Measurements from ENCODE around the gene BOD1L2.

BOD1L2 gene

DNA sequence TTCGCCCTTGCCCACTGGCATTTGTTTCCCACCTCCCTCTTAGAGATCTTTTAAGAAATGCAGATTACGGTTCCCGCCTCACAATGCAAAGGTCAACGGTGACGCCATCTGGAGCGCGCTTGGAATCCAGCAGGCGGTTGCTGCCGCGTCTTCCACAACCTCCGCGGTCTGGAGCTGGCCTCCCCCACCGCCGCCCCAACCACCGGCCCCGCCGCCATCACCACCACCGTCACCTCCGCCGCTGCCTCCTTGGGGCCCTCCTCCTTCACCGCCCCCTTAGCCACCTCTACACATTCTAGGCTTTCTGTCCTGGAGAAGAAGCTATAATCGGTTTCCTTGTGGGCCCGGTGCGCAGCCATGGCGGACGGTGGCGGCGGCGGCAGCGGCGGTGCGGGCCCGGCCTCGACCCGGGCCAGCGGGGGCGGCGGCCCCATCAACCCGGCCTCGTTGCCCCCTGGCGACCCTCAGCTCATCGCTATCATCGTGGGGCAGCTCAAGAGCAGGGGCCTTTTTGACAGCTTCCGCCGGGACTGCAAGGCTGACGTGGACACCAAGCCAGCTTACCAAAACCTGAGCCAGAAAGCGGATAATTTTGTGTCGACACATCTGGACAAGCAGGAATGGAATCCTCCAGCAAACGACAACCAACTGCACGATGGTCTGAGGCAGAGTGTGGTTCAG, at the start of gene BOD1L2:
BOD1L2 (plus strand) TSS at position 132 of the 681 bp plus-strand sequence; CDS start at position 358, 226 bp downstream.
- DNase-seq: no peak

DNA sequence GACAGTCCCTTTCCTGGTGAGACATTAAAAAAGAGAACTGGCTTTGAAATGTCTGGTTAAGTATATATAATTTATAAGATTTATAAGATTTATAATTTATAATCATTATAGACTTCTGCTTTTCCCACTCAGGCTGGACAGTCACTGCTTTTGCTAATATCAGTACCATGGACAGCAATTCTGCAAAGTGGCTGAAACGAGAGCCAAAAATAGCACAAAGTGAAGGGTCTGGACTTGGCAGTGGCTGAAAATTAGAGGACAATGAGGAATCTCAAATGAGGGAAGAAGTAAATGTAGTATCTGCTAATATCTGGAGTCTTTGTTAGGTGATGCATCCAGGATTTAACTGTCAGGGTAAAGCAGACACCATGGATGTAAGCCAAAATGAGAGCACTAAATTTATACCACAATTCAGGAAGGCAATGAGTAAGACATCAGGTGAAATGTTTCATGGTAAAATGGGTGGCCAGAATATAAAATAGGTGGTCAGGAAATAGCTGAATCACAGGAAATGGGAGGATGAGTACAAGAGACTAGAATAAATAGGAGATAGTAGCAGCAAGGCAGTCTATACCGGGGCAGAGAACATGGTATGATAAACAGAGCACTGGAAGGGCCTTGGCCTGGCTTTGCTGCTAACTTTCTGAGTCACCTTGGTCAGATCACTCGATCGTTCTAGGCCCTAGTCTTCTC, 39.6 kb upstream of the BOD1L2 start:
- peak; percentile 5 for DNase-seq

DNA sequence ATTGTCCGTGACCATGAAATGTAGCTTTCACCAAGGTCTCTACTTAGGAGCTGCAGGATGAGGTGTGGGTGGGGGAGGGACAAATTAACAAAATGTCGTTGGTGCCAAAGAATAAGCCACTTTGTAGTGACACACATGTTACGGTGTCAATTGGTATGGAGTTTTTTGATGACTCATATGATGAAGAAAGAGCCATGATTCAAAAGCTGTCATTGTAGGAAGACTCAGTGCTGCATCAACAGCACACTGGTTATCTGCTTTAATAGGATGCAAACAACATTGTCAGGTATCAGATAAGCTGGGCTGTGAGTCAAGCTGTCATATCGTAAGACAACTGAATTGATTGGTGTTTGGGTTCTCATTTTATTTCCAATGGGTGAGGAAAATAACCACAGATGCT, 36.6 kb upstream of the BOD1L2 start:
- no peak for DNase-seq

DNA sequence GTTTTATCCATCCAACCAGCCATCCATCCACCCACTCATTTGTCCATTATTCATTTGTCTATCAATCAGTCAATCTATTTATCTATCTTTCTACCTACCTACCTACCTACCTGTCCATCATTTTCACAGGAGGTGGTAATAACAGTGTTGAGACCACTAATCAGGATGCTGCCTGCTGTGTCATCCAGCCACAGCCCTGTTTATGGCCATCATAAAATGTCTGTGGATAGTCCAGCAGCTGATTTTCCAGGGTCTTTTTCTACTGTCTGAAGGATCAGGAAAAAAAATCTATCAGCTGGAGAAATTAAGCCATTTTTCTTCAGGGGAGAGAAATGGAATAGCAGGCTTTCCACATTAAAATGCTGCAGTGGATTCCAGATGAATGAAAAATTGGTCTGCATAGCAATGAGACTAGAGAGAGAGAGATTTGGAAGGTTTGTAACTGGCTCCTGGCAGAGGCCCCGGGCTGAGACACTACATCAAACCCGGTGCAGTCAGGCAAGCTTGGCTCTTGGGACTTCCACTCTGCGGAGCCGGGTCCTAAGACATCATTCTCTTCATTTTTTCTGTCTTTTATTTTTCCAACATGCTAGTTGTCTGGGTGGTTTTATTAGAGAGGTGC, 33.0 kb upstream of the BOD1L2 start:
- no peak for DNase-seq

- no peak for DNase-seq
These were observed 30.2 kb upstream of the BOD1L2 start for GRCh38 chr18:57116598-57117132.

- DNase-seq: no peak
These were observed 25.3 kb upstream of the BOD1L2 start for GRCh38 chr18:57121542-57122112.

GRCh38 chr18:57122936-57123510, 23.9 kb upstream of the BOD1L2 start:
- DNase-seq: no peak

DNA sequence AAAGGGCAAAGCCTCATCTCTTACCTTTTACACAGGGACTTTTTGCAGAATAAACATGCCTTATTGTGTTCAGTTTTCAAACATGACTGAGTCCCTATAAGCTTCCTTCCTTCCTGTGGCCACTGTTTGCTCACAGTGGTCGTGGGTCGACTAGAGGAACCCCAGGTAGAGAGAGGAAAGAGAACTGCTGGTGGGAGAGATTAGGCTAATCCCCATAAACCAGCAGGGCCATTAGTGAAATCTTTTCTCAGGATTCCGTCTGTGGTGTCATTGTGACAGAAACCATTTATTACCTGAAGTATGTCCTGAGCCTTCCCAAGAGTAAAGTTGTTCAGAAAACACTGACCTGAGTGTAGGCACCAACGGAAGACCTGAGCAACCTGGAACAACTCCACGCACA, 21.3 kb upstream of the BOD1L2 start:
- no peak for DNase-seq

DNA sequence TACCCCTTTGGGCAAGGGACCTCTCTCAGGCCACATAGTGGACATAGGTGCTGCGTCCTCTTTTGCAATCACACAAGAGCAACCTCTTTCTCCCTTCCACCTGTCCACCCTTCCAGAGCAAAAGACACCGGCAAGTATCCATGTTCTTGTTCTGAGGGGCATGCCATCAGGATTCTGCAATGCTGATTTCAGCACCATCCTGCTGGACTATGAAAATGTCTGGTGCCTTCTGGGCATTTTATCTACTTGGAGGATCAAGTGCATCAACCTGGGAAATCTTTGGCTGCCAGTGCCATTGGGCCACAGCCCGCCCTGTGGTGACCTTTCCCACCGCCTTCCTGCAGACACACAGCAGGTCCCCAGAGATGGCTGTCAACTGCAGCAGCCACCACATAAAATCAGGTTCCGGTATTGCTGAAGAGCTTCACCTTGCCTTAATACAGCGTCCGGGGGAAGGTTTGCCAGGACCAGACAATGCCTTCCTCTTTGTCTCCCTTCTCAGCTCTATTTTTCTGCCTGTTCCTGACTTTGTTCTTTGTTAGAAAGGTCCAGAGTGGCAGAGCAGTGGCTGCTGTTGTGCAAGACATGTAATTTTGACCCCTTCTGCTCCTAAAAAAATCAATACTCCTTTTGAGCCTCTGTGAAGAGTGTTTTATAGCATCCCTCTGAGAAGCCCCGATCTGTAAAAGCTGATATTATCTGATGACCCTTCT, 18.5 kb upstream of the BOD1L2 start:
- DNase-seq: no peak

GRCh38 chr18:57131101-57131500, 15.8 kb upstream of the BOD1L2 start:
- DNase-seq: no peak

GRCh38 chr18:57131782-57132181, 15.1 kb upstream of the BOD1L2 start:
- no peak for DNase-seq

GRCh38 chr18:57134618-57135135, 12.2 kb upstream of the BOD1L2 start:
- DNase-seq: no peak

DNA sequence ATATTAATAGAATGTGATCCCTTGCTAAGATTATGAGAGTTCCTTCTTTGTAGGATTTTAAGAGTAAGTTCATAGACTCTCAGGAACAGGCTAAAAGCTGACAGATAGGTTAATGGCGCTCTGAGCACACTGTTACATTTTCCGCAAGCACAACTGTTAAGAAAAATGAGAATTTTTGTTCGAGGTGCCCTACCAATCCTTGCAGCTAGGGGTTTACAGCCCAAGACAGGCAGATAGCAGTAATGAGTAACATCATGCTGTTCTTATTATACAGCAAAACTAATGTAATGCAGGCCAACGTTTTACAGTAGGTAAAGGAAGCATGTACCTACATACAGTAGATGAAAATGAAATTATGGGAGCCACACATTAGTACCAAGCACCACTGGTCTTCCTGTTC, 11.2 kb upstream of the BOD1L2 start:
- DNase-seq: no peak

GRCh38 chr18:57137847-57138246, 9.0 kb upstream of the BOD1L2 start:
- no peak for DNase-seq

- DNase-seq: no peak
These were observed 5.4 kb upstream of the BOD1L2 start for GRCh38 chr18:57141208-57142129.

DNA sequence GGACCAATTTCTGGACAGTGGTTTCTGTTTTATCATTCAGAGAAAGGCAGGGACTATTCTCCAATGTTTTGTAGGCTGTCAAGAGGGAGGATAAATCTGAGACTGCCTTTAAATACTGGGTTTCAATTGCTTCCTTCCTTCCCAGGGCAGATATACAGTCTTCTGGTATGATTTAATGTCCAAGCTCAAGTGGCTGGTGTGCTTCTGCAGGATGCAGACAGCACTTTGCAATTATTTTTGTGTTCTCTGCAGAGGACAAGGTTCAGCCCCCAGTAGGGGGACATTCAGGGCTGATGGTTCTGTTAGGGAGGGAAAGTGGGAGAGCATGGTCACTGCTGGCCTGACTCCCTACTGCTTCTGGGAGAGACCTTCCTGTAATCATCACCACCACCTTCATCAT, 4.6 kb upstream of the BOD1L2 start:
- DNase-seq: no peak

- DNase-seq: no peak
These were observed 3.6 kb upstream of the BOD1L2 start for GRCh38 chr18:57143265-57143664.

DNA sequence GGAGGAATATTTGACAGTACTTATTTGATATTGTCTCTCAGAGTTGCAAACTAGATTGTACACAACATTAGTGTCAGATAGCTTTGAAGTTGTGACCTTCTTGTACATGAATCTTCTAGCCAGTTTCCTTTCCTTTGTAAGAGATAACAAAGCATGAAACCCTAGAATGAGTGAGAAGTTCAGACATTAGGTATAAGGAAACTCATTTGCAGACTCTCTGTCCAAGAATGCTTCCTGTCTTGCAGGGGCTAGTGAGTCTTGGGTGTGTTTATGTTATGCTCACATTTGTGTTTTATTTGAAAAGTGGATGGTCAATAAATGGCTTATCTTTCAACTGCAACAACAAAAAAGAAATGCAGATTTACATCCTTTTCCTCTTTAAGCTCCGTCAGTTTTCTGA, 1.4 kb downstream of the BOD1L2 start:
- no peak for DNase-seq

GRCh38 chr18:57149051-57149450, 2.2 kb downstream of the BOD1L2 start:
- no peak for DNase-seq

DNA sequence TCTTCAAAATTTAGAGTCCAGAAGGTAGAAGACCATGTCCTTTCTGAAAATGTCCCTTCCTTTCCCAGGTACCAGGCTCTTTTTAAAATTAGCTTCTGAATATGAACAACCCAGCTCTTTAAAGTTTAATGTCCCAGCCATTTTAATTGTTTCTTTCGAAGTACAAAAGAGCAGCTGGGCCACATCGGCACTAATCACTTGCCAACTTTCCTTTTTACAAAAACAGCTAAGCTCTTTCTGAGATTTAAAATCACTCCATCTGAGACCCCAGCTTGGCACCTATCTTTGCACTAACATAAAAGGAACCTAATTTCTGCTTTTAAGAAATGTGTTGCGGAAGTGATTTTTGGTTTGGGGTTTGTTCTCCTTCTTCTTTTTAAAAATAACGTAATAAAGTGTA, 2.6 kb downstream of the BOD1L2 start:
- no peak for DNase-seq

- DNase-seq: no peak
These were observed 3.2 kb downstream of the BOD1L2 start for GRCh38 chr18:57150081-57150480.
